Esophagus (tissue), 2 donors: ENCODE results near the gene PARD3B. TPM values are rescaled to one million over a fixed set of nuclear protein-coding genes. Genes with fewer than 3 reads are reported as not detected.
"Not testable (repeated sequence)": the region's sequence is repeated elsewhere in the genome, so short reads cannot be mapped to it uniquely, and the experiment has no call there.

Experiments
- H3K27ac ChIP-seq, 2 donors: one replicate each; pipeline ENCODE4 v1.5.1; 2013; ENCODE audit warnings: low read depth in 2 of 2, mild to moderate bottlenecking in 2 of 2, inconsistent platforms in 1 of 2, low read length in 1 of 2, moderate library complexity in 1 of 2
- H3K27me3 ChIP-seq, 2 donors: one replicate each; pipeline ENCODE4 v1.6.1; 2013; ENCODE audit warnings: low read length in 2 of 2, control low read depth in 1 of 2, mild to moderate bottlenecking in 1 of 2; ENCODE audit not compliant: insufficient read depth in 2 of 2, control insufficient read depth in 1 of 2
- H3K36me3 ChIP-seq, 2 donors: one replicate each; pipeline ENCODE4 v1.6.1; 2013; ENCODE audit warnings: low read length in 1 of 2; ENCODE audit not compliant: control insufficient read depth in 2 of 2, insufficient read depth in 2 of 2
- H3K4me1 ChIP-seq, 2 donors: one replicate each; pipeline ENCODE4 v1.6.1; 2013; ENCODE audit warnings: low read length in 1 of 2; ENCODE audit not compliant: control insufficient read depth in 2 of 2, insufficient read depth in 2 of 2
- H3K4me3 ChIP-seq, 2 donors: one replicate each; pipeline ENCODE4 v1.5.1; 2013; ENCODE audit warnings: low read length in 2 of 2, mild to moderate bottlenecking in 2 of 2, low read depth in 1 of 2, moderate library complexity in 1 of 2
- H3K9me3 ChIP-seq, 2 donors: one replicate each; pipeline ENCODE4 v1.6.1; 2013; ENCODE audit warnings: mild to moderate bottlenecking in 2 of 2, low read depth in 1 of 2, low read length in 1 of 2, moderate library complexity in 1 of 2; ENCODE audit not compliant: control insufficient read depth in 2 of 2, insufficient read depth in 1 of 2
- WGBS, 2 donors: extraction: QIAGEN DNeasy Blood & Tissue Kit; methylation state at CpG; one replicate each; pipeline ENCODE4 v1.1.7; 2013; 5-methylcytosine and 5-hydroxymethylcytosine counted together
- polyA plus RNA-seq, 2 donors: library from polyadenylated mRNA; stranded (reverse); fragments of 200-250 nt; gene quantifications; one replicate each; pipeline ENCODE4 v1.2.3, GENCODE V29; 2013
- donor health status: healthy with polysubstance abuse.
- donor health status: Bipolar disorder and iron deficiency.

The PARD3B gene
- polyA plus RNA-seq, 2 donors = 1.2 to 1.3 TPM

DNA sequence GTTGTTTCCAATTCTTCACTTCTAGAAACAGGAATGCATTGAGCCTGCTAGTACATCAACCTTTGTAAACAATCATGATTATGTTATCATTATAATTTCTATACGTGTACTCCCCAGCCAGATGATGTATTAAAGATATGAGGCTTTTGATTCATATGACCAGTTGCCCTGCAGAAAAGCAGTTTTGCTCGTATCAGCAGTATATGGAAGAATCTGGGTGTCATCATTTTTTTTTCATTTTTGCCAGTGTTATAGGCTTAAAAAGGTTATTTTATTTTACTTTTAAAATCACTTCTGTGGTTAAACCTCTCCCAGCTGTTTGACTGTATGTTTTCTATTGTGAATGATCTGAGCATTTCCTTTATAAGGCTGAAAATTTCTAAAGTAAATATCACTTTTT, 665.2 kb downstream of the PARD3B start:
- H3K4me1 ChIP-seq = no peaks in the 10 kb centered on the region
- H3K27me3 ChIP-seq = no peaks in the 10 kb centered on the region
- no peak overlapping the region for H3K4me3 ChIP-seq
- 79 to 85% methylated on average over 2 of the region's 2 CpGs for WGBS, 2 donors
- H3K36me3 ChIP-seq = no peaks in the 10 kb centered on the region
- H3K27ac ChIP-seq = no peak overlapping the region
- no peaks in the 10 kb centered on the region for H3K9me3 ChIP-seq

DNA sequence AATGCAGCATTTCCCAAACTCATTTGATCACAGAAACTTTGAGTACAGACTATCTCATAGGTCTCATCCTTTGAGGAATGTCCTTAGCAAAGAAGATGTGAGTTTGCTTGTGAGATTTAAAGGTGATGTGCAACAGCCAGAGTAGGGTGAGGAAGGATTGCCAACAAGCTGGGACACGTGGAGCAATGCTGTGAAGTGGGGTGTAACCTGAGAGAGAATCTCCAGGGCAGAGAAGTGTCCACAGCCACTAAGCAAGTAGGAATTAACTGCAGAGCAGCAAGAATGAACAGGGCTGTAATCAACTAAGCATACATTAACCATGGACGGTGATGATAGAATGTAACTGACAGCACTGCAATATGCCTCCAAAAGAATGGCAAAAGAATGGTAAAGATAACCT, 667.1 kb downstream of the PARD3B start:
- no peaks in the 10 kb centered on the region for H3K9me3 ChIP-seq
- no peak overlapping the region for H3K4me3 ChIP-seq
- H3K36me3 ChIP-seq = no peaks in the 10 kb centered on the region
- H3K27ac ChIP-seq = no peak overlapping the region
- WGBS, 2 donors = 56 to 60% methylated on average over 2 of the region's 2 CpGs
- H3K27me3 ChIP-seq = no peaks in the 10 kb centered on the region
- H3K4me1 ChIP-seq = no peaks in the 10 kb centered on the region

DNA sequence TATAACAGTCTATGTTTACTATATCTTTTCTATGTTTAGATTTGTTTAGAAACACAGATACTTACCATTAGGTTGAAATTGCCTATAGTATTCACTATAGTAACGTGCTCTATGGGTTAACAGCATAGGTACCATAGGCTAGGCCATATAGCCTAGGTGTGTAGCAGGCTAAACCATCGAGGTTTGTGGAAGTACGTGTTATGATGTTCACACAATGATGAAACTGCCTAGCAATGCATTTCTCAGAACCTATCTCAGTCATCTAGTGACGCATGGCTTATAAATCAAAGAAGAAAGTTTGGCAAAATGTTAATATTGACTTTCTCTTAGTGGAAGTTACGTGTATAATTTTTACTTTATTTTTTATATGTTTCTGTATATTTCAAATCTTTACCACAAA, 670.8 kb downstream of the PARD3B start:
- 76 to 78% methylated on average over 5 of the region's 5 CpGs for WGBS, 2 donors
- H3K9me3 ChIP-seq = no peaks in the 10 kb centered on the region
- H3K27ac ChIP-seq = no peak overlapping the region

DNA sequence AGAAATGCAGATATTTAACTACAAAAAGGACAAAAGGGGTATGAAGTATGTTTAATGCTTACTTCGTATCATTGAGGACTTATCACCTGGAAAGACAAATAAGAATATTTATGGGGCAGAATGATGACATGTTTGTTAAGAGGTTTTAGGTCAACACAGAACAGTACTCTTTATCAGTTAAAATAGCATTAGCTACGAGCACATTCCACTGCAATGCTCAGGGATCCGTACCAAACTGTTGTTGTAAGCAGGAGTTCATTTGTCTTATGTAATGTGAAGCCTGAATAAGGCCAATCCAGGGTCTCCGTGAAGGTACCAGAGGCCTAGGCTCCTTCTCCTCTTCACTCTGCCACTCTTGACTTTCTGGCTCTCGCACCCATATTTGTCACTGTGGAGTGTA, 671.3 kb downstream of the PARD3B start:
- 77 to 82% methylated on average over 5 of the region's 5 CpGs for WGBS, 2 donors
- H3K4me3 ChIP-seq = no peak overlapping the region
- no peak overlapping the region for H3K27ac ChIP-seq
- no peaks in the 10 kb centered on the region for H3K36me3 ChIP-seq
- no peaks in the 10 kb centered on the region for H3K4me1 ChIP-seq
- no peaks in the 10 kb centered on the region for H3K9me3 ChIP-seq
- H3K27me3 ChIP-seq = no peaks in the 10 kb centered on the region

More for the DNA sequence above, 670.8 kb downstream of the PARD3B start:
- Histone ChIP-seq H3K36me3 (no peaks in the 10 kb centered on the region), H3K4me1 (no peaks in the 10 kb centered on the region), H3K4me3 (no peak overlapping the region), H3K27me3 (no peaks in the 10 kb centered on the region)

DNA sequence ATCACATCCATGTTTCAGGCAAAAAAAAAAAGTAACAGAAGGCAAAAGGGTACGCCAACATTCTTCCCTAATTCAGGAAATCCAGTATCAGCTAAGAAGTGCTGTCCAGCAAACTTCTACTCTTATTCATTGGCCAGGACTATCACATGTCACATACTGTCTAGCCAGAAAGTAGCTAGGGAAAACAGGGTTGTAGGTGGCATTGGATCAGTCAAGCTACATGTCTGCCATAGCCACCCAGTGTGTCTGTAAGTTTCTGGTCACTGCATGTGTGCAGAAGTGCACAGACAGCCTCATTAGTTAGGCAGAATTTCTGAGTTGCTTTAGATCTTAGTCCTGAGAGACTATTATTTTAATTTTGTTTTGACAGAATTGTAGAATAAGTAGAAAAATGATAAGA, 671.7 kb downstream of the PARD3B start:
- H3K36me3 ChIP-seq = no peaks in the 10 kb centered on the region
- H3K27me3 ChIP-seq = no peaks in the 10 kb centered on the region
- no peaks in the 10 kb centered on the region for H3K9me3 ChIP-seq
- 94 to 97% methylated on average over 1 of the region's 1 CpG for WGBS, 2 donors
- H3K27ac ChIP-seq = no peak overlapping the region
- no peak overlapping the region for H3K4me3 ChIP-seq
- H3K4me1 ChIP-seq = no peaks in the 10 kb centered on the region

DNA sequence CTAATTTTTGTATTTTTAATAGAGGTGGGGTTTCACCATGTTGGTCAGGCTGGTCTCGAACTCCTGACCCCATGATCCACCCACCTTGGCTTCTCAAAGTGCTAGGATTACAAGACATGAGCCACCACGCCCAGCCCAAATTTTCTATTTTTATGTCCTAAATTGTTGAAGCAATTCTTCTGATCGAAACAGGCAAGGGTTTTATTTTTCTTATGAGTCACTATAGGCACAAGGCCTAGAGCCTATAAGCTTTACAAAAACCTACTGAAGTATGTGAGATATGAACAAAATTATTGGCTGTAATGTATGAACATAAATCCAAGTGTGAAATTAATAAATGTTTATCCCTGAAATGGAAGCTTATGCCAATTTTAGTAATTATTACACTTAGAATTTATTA, 672.8 kb downstream of the PARD3B start:
- Histone ChIP-seq H3K9me3 (no peaks in the 10 kb centered on the region), H3K36me3 (no peaks in the 10 kb centered on the region), H3K27me3 (no peaks in the 10 kb centered on the region), H3K4me1 (no peaks in the 10 kb centered on the region), H3K4me3 (no peak overlapping the region), H3K27ac (no peak overlapping the region)
- 70 to 75% methylated on average over 3 of the region's 3 CpGs for WGBS, 2 donors

DNA sequence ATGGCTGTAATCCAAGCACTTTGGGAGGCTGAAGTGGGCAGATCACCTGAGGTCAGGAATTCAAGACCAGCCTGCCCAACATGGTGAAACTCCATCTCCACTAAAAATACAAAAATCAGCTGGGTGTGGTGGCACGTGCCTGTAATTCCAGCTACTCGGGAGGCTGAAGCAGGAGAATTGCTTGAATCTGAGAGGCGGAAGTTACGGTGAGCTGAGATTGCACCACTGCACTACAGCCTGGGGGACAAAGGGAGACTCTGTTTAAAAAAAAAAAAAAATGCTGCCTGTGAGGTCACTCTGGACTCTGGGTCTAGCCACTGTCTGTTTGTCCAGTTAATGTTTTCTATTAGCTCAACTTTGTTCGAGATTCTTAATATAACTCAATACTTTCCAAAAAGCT, 673.5 kb downstream of the PARD3B start:
- WGBS, 2 donors = 92 to 93% methylated on average over 5 of the region's 5 CpGs
- H3K9me3 ChIP-seq, H3K4me3 ChIP-seq: not testable (repeated sequence)

DNA sequence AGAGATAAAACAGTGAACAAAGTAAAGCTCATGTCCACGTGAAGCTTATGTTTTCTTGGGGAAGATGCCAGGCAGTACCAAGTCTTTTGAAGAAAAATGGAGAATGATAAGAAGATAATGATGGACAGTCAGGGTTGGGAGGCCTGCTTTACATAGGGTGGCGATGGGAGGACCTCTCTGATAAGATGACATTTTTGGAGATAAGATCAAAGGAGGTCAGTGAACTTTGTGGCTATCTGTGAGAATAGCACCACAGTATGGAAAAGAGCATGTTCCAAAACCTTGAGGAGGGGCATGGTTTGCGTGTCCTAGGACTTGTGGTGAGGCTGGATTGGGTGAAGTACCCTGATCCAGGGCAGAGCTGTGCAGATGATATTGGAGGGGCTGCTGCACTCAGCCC, 675.3 kb downstream of the PARD3B start:
- no peaks in the 10 kb centered on the region for H3K36me3 ChIP-seq
- no peaks in the 10 kb centered on the region for H3K4me1 ChIP-seq
- H3K27ac ChIP-seq = no peak overlapping the region
- H3K4me3 ChIP-seq = no peak overlapping the region
- H3K9me3 ChIP-seq = no peaks in the 10 kb centered on the region
- WGBS, 2 donors = 57 to 79% methylated on average over 3 of the region's 3 CpGs
- H3K27me3 ChIP-seq = no peaks in the 10 kb centered on the region

More for the DNA sequence above, 673.5 kb downstream of the PARD3B start:
- not testable (repeated sequence) for H3K27me3 ChIP-seq, H3K36me3 ChIP-seq, H3K4me1 ChIP-seq, H3K27ac ChIP-seq

DNA sequence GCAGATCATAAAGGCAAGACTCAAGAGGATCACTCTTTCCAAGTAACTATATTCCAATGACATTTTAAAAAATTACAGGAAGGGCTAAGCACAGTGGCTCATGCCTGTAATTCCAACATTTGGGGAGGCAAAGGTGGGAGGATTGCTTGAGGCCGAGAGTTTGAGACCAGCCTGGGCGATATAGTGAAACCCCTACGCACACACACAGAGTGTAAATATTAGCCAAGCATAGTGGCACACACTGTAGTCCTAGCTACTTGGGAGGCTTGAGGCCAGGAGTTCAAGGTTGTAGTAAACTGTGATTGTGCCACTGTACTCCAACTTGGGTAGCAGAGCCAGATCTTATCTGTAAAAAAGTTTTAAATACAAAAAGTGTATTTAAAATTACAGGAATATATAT, 686.8 kb downstream of the PARD3B start:
- H3K4me1 ChIP-seq = no peaks in the 10 kb centered on the region
- no peaks in the 10 kb centered on the region for H3K36me3 ChIP-seq
- H3K4me3 ChIP-seq = no peak overlapping the region
- H3K9me3 ChIP-seq = no peaks in the 10 kb centered on the region
- no peak overlapping the region for H3K27ac ChIP-seq
- WGBS, 2 donors = 95 to 97% methylated on average over 3 of the region's 3 CpGs
- H3K27me3 ChIP-seq = no peaks in the 10 kb centered on the region

DNA sequence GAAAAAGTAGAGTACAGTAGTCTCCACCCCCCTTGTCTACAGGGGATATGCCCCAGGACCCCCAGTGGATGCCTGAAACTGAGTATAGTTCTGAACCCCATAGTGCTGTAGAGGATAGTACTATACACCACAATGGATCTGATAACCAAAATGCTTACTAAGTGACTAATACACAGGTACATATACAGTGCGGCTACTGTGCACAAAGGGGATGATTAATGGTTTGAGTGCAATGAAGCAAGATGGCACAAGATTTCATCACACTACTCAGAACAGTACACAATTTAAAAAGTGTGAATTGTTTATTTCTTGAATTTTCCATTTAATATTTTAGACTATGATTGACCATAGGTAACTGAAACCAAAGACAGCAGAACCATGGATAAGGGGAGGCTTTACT, 690.2 kb downstream of the PARD3B start:
- Histone ChIP-seq H3K4me1 (no peaks in the 10 kb centered on the region), H3K9me3 (no peaks in the 10 kb centered on the region), H3K27me3 (no peaks in the 10 kb centered on the region), H3K27ac (no peak overlapping the region), H3K4me3 (no peak overlapping the region), H3K36me3 (no peaks in the 10 kb centered on the region)
- WGBS, 2 donors = 64 to 82% methylated on average over 1 of the region's 1 CpG
